Inflammatory macrophage treated with lipopolysaccharide for 4 hours (primary cell): ENCODE measurements around the gene CLEC20A.
"Not testable (repeated sequence)": the region's sequence is repeated elsewhere in the genome, so short reads cannot be mapped to it uniquely, and the experiment has no call there.

ENCODE experiments used
- DNase-seq: peaks from one replicate; pipeline ENCODE4 v3.0.0-alpha.2; 2020

Gene CLEC20A

GRCh38 chr1:178528953-178529335 lies 32.2 kb upstream of the CLEC20A start:
- DNase-seq = no peak

GRCh38 chr1:178528228-178528952 lies 31.6 kb upstream of the CLEC20A start:
- no peak for DNase-seq

- DNase-seq = no peak
These were observed 30.4 kb upstream of the CLEC20A start for GRCh38 chr1:178527117-178527516.

GRCh38 chr1:178521241-178521640 lies 24.5 kb upstream of the CLEC20A start:
- no peak for DNase-seq

- DNase-seq = no peak
These were observed 24.0 kb upstream of the CLEC20A start for GRCh38 chr1:178520803-178521202.

- no peak for DNase-seq
These were observed 22.1 kb upstream of the CLEC20A start for GRCh38 chr1:178518894-178519293.

GRCh38 chr1:178516110-178516509 lies 19.3 kb upstream of the CLEC20A start:
- DNase-seq = no peak

GRCh38 chr1:178513278-178513983 lies 16.7 kb upstream of the CLEC20A start:
- DNase-seq = no peak

- no peak for DNase-seq
These were observed 16.0 kb upstream of the CLEC20A start, which contains the start of gene TEX35 for GRCh38 chr1:178512566-178513277. TEX35 (plus strand) TSS chr1:178513109; CDS start chr1:178513189, 80 bp downstream.

GRCh38 chr1:178510155-178510554 lies 13.4 kb upstream of the CLEC20A start:
- DNase-seq = no peak

GRCh38 chr1:178509414-178510007 lies 12.7 kb upstream of the CLEC20A start:
- DNase-seq = no peak

- DNase-seq = no peak
These were observed 9.9 kb upstream of the CLEC20A start for GRCh38 chr1:178506669-178507068.

- DNase-seq = no peak
These were observed 9.4 kb upstream of the CLEC20A start for GRCh38 chr1:178506177-178506576.

- no peak for DNase-seq
These were observed 7.5 kb upstream of the CLEC20A start for GRCh38 chr1:178504286-178504685.

- DNase-seq = no peak
These were observed 7.1 kb upstream of the CLEC20A start for GRCh38 chr1:178503849-178504248.

GRCh38 chr1:178503316-178503715 lies 6.6 kb upstream of the CLEC20A start:
- not testable (repeated sequence) for DNase-seq

GRCh38 chr1:178502856-178503255 lies 6.1 kb upstream of the CLEC20A start:
- DNase-seq = no peak

- no peak for DNase-seq
These were observed 5.6 kb upstream of the CLEC20A start for GRCh38 chr1:178502330-178502714.

- DNase-seq = peak; percentile 67
These were observed 5.1 kb upstream of the CLEC20A start for GRCh38 chr1:178501705-178502329.

- DNase-seq = no peak
These were observed 4.3 kb upstream of the CLEC20A start for GRCh38 chr1:178500936-178501554.

GRCh38 chr1:178500091-178500770 lies 3.5 kb upstream of the CLEC20A start:
- no peak for DNase-seq
